Heart right ventricle (tissue), 16 donors: ENCODE results near the gene MYO1E. TPM values are rescaled to one million over a fixed set of nuclear protein-coding genes. Genes with fewer than 3 reads are reported as not detected.
A peak's percentile ranks its signal among the peaks of the same experiment; 100 is the strongest.

Source experiments
- ATAC-seq, 8 donors: fragments of 200-7000 bp; cut with Tn5 transposase; one replicate each; pipeline ENCODE4 v1.9.1; 2020; ENCODE audit warnings: mild to moderate bottlenecking in 8 of 8, moderate library complexity in 8 of 8, moderate number of reproducible peaks in 1 of 8
- DNase-seq, 2 donors: peaks; one replicate each; pipeline ENCODE4 v3.0.0-alpha.2; 2020
- H3K27ac ChIP-seq, 10 donors: fragments of 200-600 bp; sonication (generic) in 2 of 10; one replicate each; pipeline versions ENCODE4 v1.5.0 to v1.8.0; 2020 to 2022; ENCODE audit warnings: mild to moderate bottlenecking in 3 of 10
- H3K27me3 ChIP-seq, 7 donors: fragments of 200-600 bp; one replicate each; pipeline ENCODE4 v1.8.0; 2021 to 2022; ENCODE audit warnings: mild to moderate bottlenecking in 2 of 7
- H3K36me3 ChIP-seq, 9 donors: fragments of 200-600 bp; sonication (generic) in 1 of 9; one replicate each; pipeline versions ENCODE4 v1.5.0 to v1.8.0; 2020 to 2022; ENCODE audit warnings: mild to moderate bottlenecking in 2 of 9
- H3K4me1 ChIP-seq, 9 donors: fragments of 200-600 bp; sonication (generic) in 1 of 9; one replicate each; pipeline versions ENCODE4 v1.5.0 to v1.8.0; 2020 to 2022; ENCODE audit warnings: mild to moderate bottlenecking in 4 of 9
- H3K4me3 ChIP-seq, 10 donors: fragments of 200-600 bp; sonication (generic) in 2 of 10; one replicate each; pipeline versions ENCODE4 v1.5.0 to v1.8.0; 2020 to 2022; ENCODE audit warnings: mild to moderate bottlenecking in 7 of 10, moderate library complexity in 2 of 10
- H3K9me3 ChIP-seq, 11 donors: fragments of 200-600 bp in 10 of 11; sonication (generic) in 2 of 11; one replicate each; pipeline versions ENCODE4 v1.5.0 to v1.8.0; 2013 to 2022; ENCODE audit warnings: mild to moderate bottlenecking in 2 of 11, control low read depth in 1 of 11, moderate library complexity in 1 of 11
- CTCF ChIP-seq, 9 donors: fragments of 200-600 bp; sonication (generic) in 2 of 9; IDR thresholded peaks; one replicate each; pipeline versions ENCODE4 v1.5.0 to v1.8.0; 2021 to 2022; ENCODE audit warnings: antibody characterized with exemption in 9 of 9, mild to moderate bottlenecking in 5 of 9, moderate library complexity in 1 of 9
- WGBS, 2 donors: extraction: QIAGEN DNeasy Blood & Tissue Kit; methylation state at CpG; one replicate each; pipeline ENCODE4 v1.1.7; 2013; ENCODE audit warnings: inconsistent platforms in 1 of 2; 5-methylcytosine and 5-hydroxymethylcytosine counted together
- intact Hi-C, 10 donors: fragments of 100-400 bp; cut with DNase I; formaldehyde crosslinking; loops; one replicate each; pipeline versions ENCODE4 v1.11.1 to v1.14.2; 2022
- polyA plus RNA-seq, 2 donors: library from polyadenylated mRNA; stranded (reverse); fragments of 200-250 nt; gene quantifications; one replicate each; pipeline ENCODE4 v1.2.3, GENCODE V29; 2013
- total RNA-seq, 10 donors: library from RNA; stranded (reverse); fragmentation: NEBNext Ultra II Directional in 3 of 10; extraction: Animal tissue kit (Norgen Biotek cat#: 25700) in 3 of 10; gene quantifications; one replicate each; pipeline versions ENCODE4 v1.2.1 to v1.2.4, GENCODE V29; 2021 to 2023
- donor health status: Arrhythmogenic right ventricular cardiomyopathy.
- donor health status: ischemic (EF 13 %, LVEDD 7.1; RV severe dilation, severe dysfunction).
- donor health status: healthy with polysubstance abuse.
- donor health status: DM: no; HTN: yes; CAD: no.
- donor health status: DM: no; HTN: no; CAD: no.
- donor health status: ischemic (EF 25% LVEDD 6.9; RV normal size, moderate dysfunction).
- donor health status: ischemic (EF 25% LVEDD 5.7; RV mildly dilated, moderate dysfunction).
- donor health status: healthy.
- donor health status: DM: yes; HTN: yes; CAD: no.
- donor health status: Ischemic cardiomyopathy.
- donor health status: ischemic (EF 35%, LVEDD 5.7; RV mildly dilated, moderate dysfunction).
- donor health status: nonischemic (EF 11% LVEDD 7.7; RV severe dilation, severe dysfunction).
- donor health status: DM: yes; HTN: yes; CAD: no.
- donor health status: PGD.
- donor health status: ischemic (EF 29% LVEDD 5.4; RV normal size, mild dysfunction).
- donor health status: nonischemic (EF 23%, LVEDD 6.1; RV moderate dilation, normal function).

The MYO1E gene
- total and polyA plus RNA-seq, 12 donors = 9.3 to 75.3 (median 27.4) TPM

GRCh38 chr15:59104602-59104911 lies 268.1 kb downstream of the MYO1E start:
- peaks cover 2 to 14% (median 7%) of the 10 kb centered on the region in 9 donors for H3K4me1 ChIP-seq
- ATAC-seq (peak; percentile 19 to 56 (median 38)), DNase-seq (no peak)
- peak overlapping the region; percentile 52 to 81 (median 64) for H3K4me3 ChIP-seq
- peak overlapping the region in 3 of 10 donors; percentile 28 to 80 (median 41) for H3K27ac ChIP-seq
- H3K27me3 ChIP-seq = no peaks in the 10 kb centered on the region
- intact Hi-C loops = loop anchor here in 2 of 10 donors (10.0 kb wide), 1 partner anchor 120 kb away; the partner anchor contains the start of gene RNF111 (in 2 of the 2)
- WGBS, 2 donors = 2 to 3% methylated on average over 9 of the region's 9 CpGs
- H3K36me3 ChIP-seq = peaks cover 0 to 22% (median 0%) of the 10 kb centered on the region in 9 donors
- TF ChIP-seq CTCF (IDR thresholded peaks at IDR 0.05) = no peak
- H3K9me3 ChIP-seq = no peaks in the 10 kb centered on the region

- no peaks in the 10 kb centered on the region for H3K9me3 ChIP-seq
- 67 to 87% methylated on average over 2 of the region's 2 CpGs for WGBS, 2 donors
- H3K4me1 ChIP-seq = peaks cover 0 to 1% (median under 1%) of the 10 kb centered on the region in 9 donors
- ATAC-seq (no peak), DNase-seq (no peak)
- peaks cover 0 to 64% (median 26%) of the 10 kb centered on the region in 9 donors for H3K36me3 ChIP-seq
- no peak for TF ChIP-seq CTCF (IDR thresholded peaks at IDR 0.05)
- H3K27me3 ChIP-seq = no peaks in the 10 kb centered on the region
- H3K4me3 ChIP-seq = no peak overlapping the region
- no peak overlapping the region for H3K27ac ChIP-seq
- intact Hi-C loops = no loop called here
Observed at GRCh38 chr15:59099162-59099685, 273.4 kb downstream of the MYO1E start.

GRCh38 chr15:59096429-59096828 lies 276.2 kb downstream of the MYO1E start:
- Histone ChIP-seq H3K4me1 (no peaks in the 10 kb centered on the region), H3K9me3 (no peaks in the 10 kb centered on the region), H3K36me3 (peaks cover 0 to 92% (median 45%) of the 10 kb centered on the region in 9 donors), H3K27ac (no peak overlapping the region), H3K4me3 (no peak overlapping the region), H3K27me3 (no peaks in the 10 kb centered on the region)
- ATAC-seq (no peak), DNase-seq (no peak)
- 88% methylated on average over 3 of the region's 3 CpGs for WGBS, 2 donors
- intact Hi-C loops = no loop called here
- TF ChIP-seq CTCF (IDR thresholded peaks at IDR 0.05) = no peak

- intact Hi-C loops = no loop called here
- H3K4me1 ChIP-seq = no peaks in the 10 kb centered on the region
- H3K9me3 ChIP-seq = no peaks in the 10 kb centered on the region
- peaks cover 0 to 99% (median 56%) of the 10 kb centered on the region in 9 donors for H3K36me3 ChIP-seq
- no peak for ATAC-seq
- no peak for TF ChIP-seq CTCF (IDR thresholded peaks at IDR 0.05)
- H3K27me3 ChIP-seq = no peaks in the 10 kb centered on the region
- DNase-seq = no peak
- H3K4me3 ChIP-seq = no peak overlapping the region
- 98 to 99% methylated on average over 1 of the region's 1 CpG for WGBS, 2 donors
- H3K27ac ChIP-seq = no peak overlapping the region
Observed at GRCh38 chr15:59094077-59094476, 278.6 kb downstream of the MYO1E start.
